Breast epithelium (tissue), 4 donors: Measurements from ENCODE around the gene MRPS33. TPM values are rescaled to one million over a fixed set of nuclear protein-coding genes. Genes with fewer than 3 reads are reported as not detected.

ENCODE experiments used
- DNase-seq, 2 donors: peaks; one replicate each; pipeline ENCODE4 v3.0.0-alpha.2; 2019; ENCODE audit warnings: low spot score in 2 of 2
- H3K27ac ChIP-seq, 2 donors: fragments of 200-600 bp; sonication (generic) in 1 of 2; one replicate each; pipeline ENCODE4 v1.5.1; 2016 to 2019; ENCODE audit warnings: mild to moderate bottlenecking in 1 of 2
- H3K27me3 ChIP-seq, 2 donors: fragments of 200-600 bp; sonication (generic) in 1 of 2; one replicate each; pipeline versions ENCODE4 v1.5.1 to v1.6.0; 2017 to 2019; ENCODE audit warnings: control low read depth in 1 of 2, mild to moderate bottlenecking in 1 of 2
- H3K36me3 ChIP-seq: fragments of 200-600 bp; one replicate; pipeline ENCODE4 v1.5.1; 2019
- H3K4me1 ChIP-seq, 2 donors: fragments of 200-600 bp; sonication (generic); one replicate each; pipeline ENCODE4 v1.5.1; 2016 to 2019; ENCODE audit warnings: control low read depth in 1 of 2
- H3K4me3 ChIP-seq, 3 donors: fragments of 200-600 bp; sonication (generic); 1 replicate in 2 of 3; 2 replicates in 1 of 3; pipeline ENCODE4 v1.5.1; 2016 to 2019; ENCODE audit warnings: mild to moderate bottlenecking in 3 of 3, moderate library complexity in 2 of 3
- H3K9me3 ChIP-seq, 2 donors: fragments of 200-600 bp; sonication (generic) in 1 of 2; one replicate each; pipeline ENCODE4 v1.5.1; 2016 to 2019; ENCODE audit warnings: control low read depth in 1 of 2
- CTCF ChIP-seq, 3 donors: fragments of 450-650 bp; IDR thresholded peaks; one replicate each; pipeline ENCODE4 v1.5.1; 2016 to 2017; ENCODE audit warnings: antibody characterized with exemption in 3 of 3, mild to moderate bottlenecking in 3 of 3, moderate library complexity in 3 of 3
- POLR2A ChIP-seq: fragments of 450-650 bp; IDR thresholded peaks from one replicate; pipeline ENCODE4 v1.6.1; 2016; ENCODE audit warnings: antibody characterized with exemption, mild to moderate bottlenecking, moderate library complexity
- POLR2AphosphoS5 ChIP-seq, 3 donors: sonication (generic); formaldehyde crosslinking; IDR thresholded peaks; one replicate each; pipeline ENCODE4 v1.6.1; 2017; ENCODE audit warnings: antibody characterized with exemption in 3 of 3
- intact Hi-C: fragments of 100-400 bp; cut with DNase I; formaldehyde crosslinking; loops from one replicate; pipeline ENCODE4 v1.15.1; 2023; ENCODE audit warnings: low total_unique reads
- total RNA-seq, 3 donors: library from RNA; depleted of rRNA; stranded (reverse); fragments of >200 nt; gene quantifications; one replicate each; pipeline ENCODE4 v1.1.0, GENCODE V29; 2016

The MRPS33 gene
- total RNA-seq = 10 to 100 TPM; 17.4 to 23.4 (median 21.8) TPM

- peaks cover 0 to 4% of the 10 kb centered on the region in 2 donors for H3K4me1 ChIP-seq
- intact Hi-C loops = no loop called here
Measured at GRCh38 chr7:141014524-141015395, at the start of gene MRPS33. MRPS33 (minus strand) TSS chr7:141014952; CDS start chr7:141010633, 4,319 bp downstream.

GRCh38 chr7:141057788-141058187 is 43.0 kb upstream of the MRPS33 start:
- no peak for DNase-seq

More at GRCh38 chr7:141014524-141015395, at the start of gene MRPS33:
- TF ChIP-seq POLR2AphosphoS5 (IDR thresholded peaks at IDR 0.05) = peak; percentile 85 to 88 (median 85)
- no peak for TF ChIP-seq CTCF (IDR thresholded peaks at IDR 0.05)
- peak; percentile 67 for TF ChIP-seq POLR2A
- Histone ChIP-seq H3K27me3 (no peaks in the 10 kb centered on the region), H3K27ac (peak within 1 kb of the TSS; percentile 90 to 93), H3K36me3 (no peaks in the 10 kb centered on the region), H3K4me3 (peak within 1 kb of the TSS; percentile 51 to 71 (median 67)), H3K9me3 (peaks cover 0 to 4% of the 10 kb centered on the region in 2 donors)
- peak; percentile 90 to 94 for DNase-seq

GRCh38 chr7:141055146-141055545 is 40.4 kb upstream of the MRPS33 start:
- Histone ChIP-seq H3K4me3 (no peak overlapping the region), H3K9me3 (peaks cover 0 to 10% of the 10 kb centered on the region in 2 donors), H3K36me3 (no peaks in the 10 kb centered on the region), H3K27me3 (no peaks in the 10 kb centered on the region), H3K4me1 (no peaks in the 10 kb centered on the region), H3K27ac (no peak overlapping the region)
- TF ChIP-seq POLR2AphosphoS5 (IDR thresholded peaks at IDR 0.05) (no peak), POLR2A (no peak), CTCF (IDR thresholded peaks at IDR 0.05) (no peak)
- no peak for DNase-seq
- intact Hi-C loops = no loop called here

More at GRCh38 chr7:141057788-141058187, 43.0 kb upstream of the MRPS33 start:
- Histone ChIP-seq H3K27ac (no peak overlapping the region), H3K27me3 (no peaks in the 10 kb centered on the region), H3K9me3 (peaks cover 0 to 10% of the 10 kb centered on the region in 2 donors), H3K4me3 (no peak overlapping the region), H3K36me3 (no peaks in the 10 kb centered on the region), H3K4me1 (no peaks in the 10 kb centered on the region)
- no peak for TF ChIP-seq POLR2AphosphoS5 (IDR thresholded peaks at IDR 0.05)
- TF ChIP-seq CTCF (IDR thresholded peaks at IDR 0.05) = no peak
- TF ChIP-seq POLR2A = no peak
- intact Hi-C loops = no loop called here

GRCh38 chr7:141053626-141054025 is 38.9 kb upstream of the MRPS33 start:
- Histone ChIP-seq H3K27ac (no peak overlapping the region), H3K27me3 (no peaks in the 10 kb centered on the region), H3K9me3 (peaks cover 0 to 10% of the 10 kb centered on the region in 2 donors), H3K4me3 (no peak overlapping the region), H3K4me1 (no peaks in the 10 kb centered on the region), H3K36me3 (no peaks in the 10 kb centered on the region)
- no peak for DNase-seq
- TF ChIP-seq POLR2AphosphoS5 (IDR thresholded peaks at IDR 0.05) = no peak
- no peak for TF ChIP-seq CTCF (IDR thresholded peaks at IDR 0.05)
- no peak for TF ChIP-seq POLR2A
- intact Hi-C loops = no loop called here
